Astrocyte (in vitro differentiated cells and primary cell): ENCODE measurements around the gene ELMO1.

Experiments used
- CTCF ChIP-seq: IDR thresholded peaks from 2 replicates; pipeline ENCODE4 v1.5.1; 2011; ENCODE audit warnings: low read depth, mild to moderate bottlenecking, inconsistent platforms, low read length, moderate library complexity; ENCODE audit not compliant: insufficient read depth
- EZH2 ChIP-seq: IDR thresholded peaks from 2 replicates; pipeline ENCODE4 v1.6.1; 2012; ENCODE audit warnings: mild to moderate bottlenecking, low read length, inconsistent platforms; ENCODE audit not compliant: insufficient read depth

- TF ChIP-seq CTCF (no peak), EZH2 (no peak)
These were observed 463.3 kb downstream of the ELMO1 start for GRCh38 chr7:36985316-36985715.
